Testis (tissue), 3 donors: ENCODE data around the gene DYRK1A. TPM values are rescaled to one million over a fixed set of nuclear protein-coding genes. Genes with fewer than 3 reads are reported as not detected.

ENCODE experiments used
- DNase-seq: peaks from one replicate; pipeline ENCODE4 v3.0.0-alpha.2; 2019
- H3K27ac ChIP-seq, 2 donors: fragments of 200-600 bp; sonication (generic); one replicate each; pipeline ENCODE4 v1.5.1; 2019
- H3K27me3 ChIP-seq: fragments of 200-600 bp; sonication (generic); one replicate; pipeline ENCODE4 v1.5.1; 2019
- H3K36me3 ChIP-seq: fragments of 200-600 bp; sonication (generic); one replicate; pipeline ENCODE4 v1.5.1; 2017; ENCODE audit warnings: low read depth; ENCODE audit errors: missing control alignments
- H3K4me1 ChIP-seq: fragments of 200-600 bp; sonication (generic); one replicate; pipeline ENCODE4 v1.5.1; 2019
- H3K4me3 ChIP-seq, 2 donors: fragments of 200-600 bp; sonication (generic); one replicate each; pipeline ENCODE4 v1.5.1; 2017 to 2019
- H3K9me3 ChIP-seq: fragments of 200-600 bp; sonication (generic); one replicate; pipeline ENCODE4 v1.5.1; 2017
- CTCF ChIP-seq, 3 experiments: fragments of 450-650 bp in 2 of 3; fragments of 200-600 bp in 1 of 3; sonication (generic) in 1 of 3; IDR thresholded peaks; one replicate each; pipeline ENCODE4 v1.5.1; 2016 to 2019; ENCODE audit warnings: antibody characterized with exemption in 3 of 3, mild to moderate bottlenecking in 2 of 3, moderate library complexity in 1 of 3
- POLR2A ChIP-seq: fragments of 450-650 bp; IDR thresholded peaks from one replicate; pipeline ENCODE4 v1.6.1; 2017; ENCODE audit warnings: antibody characterized with exemption, mild to moderate bottlenecking, moderate library complexity
- WGBS, 2 donors: methylation state at CpG; one replicate each; pipeline ENCODE4 v1.1.5; 2018; 5-methylcytosine and 5-hydroxymethylcytosine counted together
- intact Hi-C: fragments of 100-400 bp; cut with DNase I; formaldehyde crosslinking; loops from one replicate; pipeline ENCODE4 v1.15.1; 2023; ENCODE audit warnings: low total_unique reads
- polyA plus RNA-seq: library from polyadenylated mRNA; stranded (reverse); fragments of 350-450 nt; fragmentation: Illumina TruSeq; extraction: RNeasy Lipid Tissue Mini Kit (QIAGEN cat#74804); gene quantifications from one replicate; pipeline ENCODE4 v1.2.3, GENCODE V29; 2014; ENCODE audit warnings: low read depth, low replicate concordance; ENCODE audit not compliant: insufficient read depth
- total RNA-seq, 2 donors: library from RNA; depleted of rRNA; stranded (reverse); fragments of >200 nt; gene quantifications; one replicate each; pipeline ENCODE4 v1.2.3, GENCODE V29; 2016

DYRK1A gene
- total and polyA plus RNA-seq, 3 donors from 2014 or later = 68.6 to 166 (median 141) TPM

GRCh38 chr21:37563641-37564340, 197.2 kb downstream of the DYRK1A start:
- TF ChIP-seq CTCF (IDR thresholded peaks at IDR 0.05) (peak; percentile 26 to 37 (median 34)), POLR2A (no peak)
- H3K27me3 ChIP-seq = no peaks in the 10 kb centered on the region
- DNase-seq = peak; percentile 96
- peaks cover 23% of the 10 kb centered on the region for H3K4me1 ChIP-seq
- H3K4me3 ChIP-seq = peak overlapping the region; percentile 65 to 72
- H3K27ac ChIP-seq = peak overlapping the region; percentile 47 to 76
- no peaks in the 10 kb centered on the region for H3K36me3 ChIP-seq
- intact Hi-C loops = no loop called here
- no peaks in the 10 kb centered on the region for H3K9me3 ChIP-seq
- 0% methylated on average over 1 to 60 of the region's 67 CpGs for WGBS, 2 donors

- 17 to 20% methylated on average over 14 of the region's 14 CpGs for WGBS, 2 donors
- Histone ChIP-seq H3K9me3 (no peaks in the 10 kb centered on the region), H3K27me3 (no peaks in the 10 kb centered on the region), H3K4me3 (peak overlapping the region; percentile 65 to 72), H3K27ac (peak overlapping the region; percentile 47 to 76), H3K36me3 (no peaks in the 10 kb centered on the region), H3K4me1 (peaks cover 23% of the 10 kb centered on the region)
- DNase-seq = peak; percentile 52
- intact Hi-C loops = no loop called here
- TF ChIP-seq CTCF (IDR thresholded peaks at IDR 0.05) = no peak
- no peak for TF ChIP-seq POLR2A
Measured at GRCh38 chr21:37564341-37564923, 197.9 kb downstream of the DYRK1A start.

GRCh38 chr21:37564924-37565529, 198.5 kb downstream of the DYRK1A start:
- no peaks in the 10 kb centered on the region for H3K9me3 ChIP-seq
- no peaks in the 10 kb centered on the region for H3K27me3 ChIP-seq
- peaks cover 23% of the 10 kb centered on the region for H3K4me1 ChIP-seq
- no peaks in the 10 kb centered on the region for H3K36me3 ChIP-seq
- peak overlapping the region in 1 of 2 donors; percentile 72 for H3K4me3 ChIP-seq
- 53 to 57% methylated on average over 12 of the region's 12 CpGs for WGBS, 2 donors
- DNase-seq = no peak
- intact Hi-C loops = no loop called here
- H3K27ac ChIP-seq = peak overlapping the region; percentile 1 to 76
- TF ChIP-seq POLR2A = no peak

DNA sequence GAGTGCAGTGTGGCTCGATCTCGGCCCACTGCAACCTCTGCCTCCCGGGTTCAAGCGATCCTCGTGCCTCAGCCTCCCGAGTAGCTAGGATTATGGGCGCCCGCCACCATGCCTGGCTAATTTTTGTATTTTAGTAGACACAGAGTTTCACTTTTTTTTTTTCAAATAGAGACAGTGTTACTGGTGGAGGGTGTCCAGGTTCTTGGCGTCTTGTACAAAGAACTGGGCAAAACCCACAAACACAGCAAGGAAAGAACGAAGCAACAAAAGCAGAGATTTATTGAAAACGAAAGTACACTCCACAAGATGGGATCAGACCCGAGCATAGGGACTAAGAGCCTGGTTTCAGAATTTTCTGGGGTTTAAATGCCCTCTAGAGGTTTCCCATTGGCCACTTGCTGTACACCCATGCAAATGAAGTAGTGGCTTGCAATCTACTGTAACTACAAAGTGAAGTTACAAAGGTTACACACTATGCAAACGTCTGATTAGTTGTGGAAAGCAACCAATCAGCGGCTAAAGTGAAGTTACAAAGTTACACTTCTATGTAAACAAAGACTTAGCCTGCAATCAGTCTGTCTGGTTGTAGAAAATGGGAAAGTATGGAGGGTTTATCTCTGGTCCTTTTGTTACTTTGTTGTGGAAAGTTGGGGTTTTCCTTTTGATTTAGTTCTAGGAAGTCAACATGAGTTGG, 199.1 kb downstream of the DYRK1A start:
- Histone ChIP-seq H3K36me3 (no peaks in the 10 kb centered on the region), H3K4me1 (peaks cover 23% of the 10 kb centered on the region), H3K27ac (peak overlapping the region in 1 of 2 donors; percentile 1), H3K27me3 (no peaks in the 10 kb centered on the region), H3K4me3 (no peak overlapping the region), H3K9me3 (no peaks in the 10 kb centered on the region)
- peak; percentile 69 for DNase-seq
- TF ChIP-seq CTCF (IDR thresholded peaks at IDR 0.05) (peak in 2 of 3 experiments; percentile 17 to 18), POLR2A (no peak)
- intact Hi-C loops = no loop called here
- WGBS, 2 donors = 37 to 42% methylated on average over 14 of the region's 14 CpGs
